Measurements from ENCODE around the gene RAD51B. TPM values are rescaled to one million over a fixed set of nuclear protein-coding genes. Genes with fewer than 3 reads are reported as not detected.

Gene RAD51B
- total RNA-seq, 1 experiment from 2014 or later: 20.0 TPM

DNA sequence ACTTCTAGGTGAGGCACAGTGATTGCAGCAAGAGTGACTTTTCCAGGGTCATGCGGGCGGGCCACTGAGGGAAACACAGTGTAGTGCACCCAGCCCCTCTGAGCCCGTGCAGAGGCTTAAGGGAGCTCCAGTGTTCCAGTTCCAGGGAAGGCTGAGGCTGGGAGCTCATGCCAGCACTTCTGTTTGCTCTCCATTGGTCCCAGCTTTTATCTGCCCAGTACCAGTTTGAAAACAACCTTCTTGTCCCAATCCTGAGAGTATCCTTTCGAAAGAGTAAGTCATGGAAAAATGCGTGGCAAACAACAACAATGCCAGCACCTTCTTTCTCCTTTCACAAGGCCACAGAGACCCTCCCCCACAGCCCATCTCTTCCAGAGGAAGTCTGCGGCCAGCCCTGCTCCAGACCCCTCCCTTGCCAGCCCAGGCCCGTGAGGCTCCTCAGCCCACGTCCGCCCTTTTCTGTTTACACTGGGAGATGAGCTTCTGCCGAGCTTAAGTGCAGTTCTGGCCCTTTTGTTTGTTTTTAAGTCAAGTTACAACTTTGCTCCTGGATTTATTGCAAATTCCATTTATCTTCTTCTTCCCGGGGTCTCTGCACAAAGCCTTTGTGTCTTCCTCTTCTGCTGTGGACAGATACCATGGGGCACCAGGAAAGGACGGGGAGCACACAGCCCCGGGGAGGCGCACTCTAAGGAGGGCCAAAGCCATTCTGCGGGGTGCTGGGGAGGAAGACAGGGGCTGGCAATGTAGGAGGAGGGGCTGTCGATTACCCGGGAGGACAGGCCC is 787.7 kb downstream of the RAD51B start:
- H3K9ac ChIP-seq (ENCODE audit: low read length): no peak overlapping the region
- no peaks in the 10 kb centered on the region for H3K9me2 ChIP-seq (ENCODE audit: insufficient read depth)
- H3K27me3 ChIP-seq (ENCODE audit: insufficient read depth, low read length): no peaks in the 10 kb centered on the region
- no peak overlapping the region for H3K4me3 ChIP-seq (replicated peaks in 1 of 2; ENCODE audit: low read depth in 1 of 2, low read length in 2 of 2)
- ChIA-PET CTCF (no interaction called here), POLR2A (no interaction called here), RAD21 (ENCODE audit: low non-redundant PET in 1 of 2, low total read pairs in 2 of 2, uncharacterized antibody in 2 of 2, unreplicated experiment in 2 of 2) (no interaction called here)
- no peaks in the 10 kb centered on the region for H3K79me2 ChIP-seq (ENCODE audit: insufficient read depth, low read length)
- BruUV-seq (replicated peaks): no TSS peak
- peaks cover 0 to 10% of the 10 kb centered on the region in 2 experiments; a peak in 2 of 4 replicates for H3K4me1 ChIP-seq (ENCODE audit: control insufficient read depth in 1 of 2, insufficient read depth in 2 of 2, low read length in 2 of 2)
- intact Hi-C loops (cut with micrococcal nuclease): no loop called here
- H3K9me3 ChIP-seq (ENCODE audit: control insufficient read depth in 1 of 2, insufficient read depth in 1 of 2, low read depth in 1 of 2, low read length in 2 of 2): peaks cover 0 to 7% of the 10 kb centered on the region in 2 experiments; a peak in 1 of 4 replicates
- DNase-seq (ENCODE audit: low read depth, low spot score): no peak
- no peak overlapping the region for H3K4me2 ChIP-seq (ENCODE audit: low read length)
- ATAC-seq: no peak
- no peak overlapping the region for H3K27ac ChIP-seq (ENCODE audit: low read depth, low read length)
- H4K20me1 ChIP-seq (ENCODE audit: insufficient read depth): no peaks in the 10 kb centered on the region
- H3K36me3 ChIP-seq (ENCODE audit: control insufficient read depth in 1 of 2, insufficient read depth in 2 of 2, low read length in 2 of 2): no peaks in the 10 kb centered on the region
- no peak overlapping the region for H2AFZ ChIP-seq (ENCODE audit: low read depth, low read length, poor library complexity, severe bottlenecking)
- TF ChIP-seq, protein P1, sequence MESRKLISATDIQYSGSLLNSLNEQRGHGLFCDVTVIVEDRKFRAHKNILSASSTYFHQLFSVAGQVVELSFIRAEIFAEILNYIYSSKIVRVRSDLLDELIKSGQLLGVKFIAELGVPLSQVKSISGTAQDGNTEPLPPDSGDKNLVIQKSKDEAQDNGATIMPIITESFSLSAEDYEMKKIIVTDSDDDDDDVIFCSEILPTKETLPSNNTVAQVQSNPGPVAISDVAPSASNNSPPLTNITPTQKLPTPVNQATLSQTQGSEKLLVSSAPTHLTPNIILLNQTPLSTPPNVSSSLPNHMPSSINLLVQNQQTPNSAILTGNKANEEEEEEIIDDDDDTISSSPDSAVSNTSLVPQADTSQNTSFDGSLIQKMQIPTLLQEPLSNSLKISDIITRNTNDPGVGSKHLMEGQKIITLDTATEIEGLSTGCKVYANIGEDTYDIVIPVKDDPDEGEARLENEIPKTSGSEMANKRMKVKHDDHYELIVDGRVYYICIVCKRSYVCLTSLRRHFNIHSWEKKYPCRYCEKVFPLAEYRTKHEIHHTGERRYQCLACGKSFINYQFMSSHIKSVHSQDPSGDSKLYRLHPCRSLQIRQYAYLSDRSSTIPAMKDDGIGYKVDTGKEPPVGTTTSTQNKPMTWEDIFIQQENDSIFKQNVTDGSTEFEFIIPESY (IDR thresholded peaks at IDR 0.05; ENCODE audit: extremely low read depth, insufficient replicate concordance, low read length): no peak
- TF ChIP-seq CBX3 (IDR thresholded peaks at IDR 0.05; ENCODE audit: low read depth) (no peak), CEBPB (IDR thresholded peaks at IDR 0.05; ENCODE audit: low read depth) (no peak), YY1 (IDR thresholded peaks at IDR 0.05; ENCODE audit: extremely low read depth, insufficient replicate concordance, low read depth, low read length) (no peak), FOSL1 (IDR thresholded peaks at IDR 0.05; ENCODE audit: low read depth) (no peak), EZH2 (IDR thresholded peaks at IDR 0.05) (no peak), RAD21 (IDR thresholded peaks at IDR 0.05; ENCODE audit: low read depth) (no peak), ELF1 (IDR thresholded peaks at IDR 0.05; ENCODE audit: borderline replicate concordance, low read depth) (no peak), SIN3A (IDR thresholded peaks at IDR 0.05; ENCODE audit: low read depth) (no peak), SP1 (IDR thresholded peaks at IDR 0.05; ENCODE audit: low read depth) (no peak), ZNF274 (IDR thresholded peaks at IDR 0.05; ENCODE audit: low read depth, low read length) (no peak), JUND (IDR thresholded peaks at IDR 0.05) (no peak)
- TF ChIP-seq, protein P2, sequence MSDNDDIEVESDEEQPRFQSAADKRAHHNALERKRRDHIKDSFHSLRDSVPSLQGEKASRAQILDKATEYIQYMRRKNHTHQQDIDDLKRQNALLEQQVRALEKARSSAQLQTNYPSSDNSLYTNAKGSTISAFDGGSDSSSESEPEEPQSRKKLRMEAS (IDR thresholded peaks at IDR 0.05): no peak

Measured in HCT116 (cell line).